ENCODE data around the gene SHF.

GRCh38 chr15:45131510-45131909, 56.3 kb downstream of the SHF start:
- TF ChIP-seq, protein P1, sequence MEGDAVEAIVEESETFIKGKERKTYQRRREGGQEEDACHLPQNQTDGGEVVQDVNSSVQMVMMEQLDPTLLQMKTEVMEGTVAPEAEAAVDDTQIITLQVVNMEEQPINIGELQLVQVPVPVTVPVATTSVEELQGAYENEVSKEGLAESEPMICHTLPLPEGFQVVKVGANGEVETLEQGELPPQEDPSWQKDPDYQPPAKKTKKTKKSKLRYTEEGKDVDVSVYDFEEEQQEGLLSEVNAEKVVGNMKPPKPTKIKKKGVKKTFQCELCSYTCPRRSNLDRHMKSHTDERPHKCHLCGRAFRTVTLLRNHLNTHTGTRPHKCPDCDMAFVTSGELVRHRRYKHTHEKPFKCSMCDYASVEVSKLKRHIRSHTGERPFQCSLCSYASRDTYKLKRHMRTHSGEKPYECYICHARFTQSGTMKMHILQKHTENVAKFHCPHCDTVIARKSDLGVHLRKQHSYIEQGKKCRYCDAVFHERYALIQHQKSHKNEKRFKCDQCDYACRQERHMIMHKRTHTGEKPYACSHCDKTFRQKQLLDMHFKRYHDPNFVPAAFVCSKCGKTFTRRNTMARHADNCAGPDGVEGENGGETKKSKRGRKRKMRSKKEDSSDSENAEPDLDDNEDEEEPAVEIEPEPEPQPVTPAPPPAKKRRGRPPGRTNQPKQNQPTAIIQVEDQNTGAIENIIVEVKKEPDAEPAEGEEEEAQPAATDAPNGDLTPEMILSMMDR (tag by site-specific recombination; IDR thresholded peaks at IDR 0.05): no peak
- TF ChIP-seq ZNF335 (tag by site-specific recombination; conservative IDR thresholded peaks at IDR 0.05) (no peak), ZNF626 (tag by site-specific recombination; IDR thresholded peaks at IDR 0.05) (no peak), ZNF660 (tag by site-specific recombination; IDR thresholded peaks at IDR 0.05) (no peak), ZFP37 (tag by site-specific recombination; IDR thresholded peaks at IDR 0.05) (no peak), ZFP3 (tag by site-specific recombination; IDR thresholded peaks at IDR 0.05; ENCODE audit: low read depth) (no peak), ZBTB7A (tag by site-specific recombination; IDR thresholded peaks at IDR 0.05; ENCODE audit: low read depth) (no peak), ZEB2 (tag by site-specific recombination; IDR thresholded peaks at IDR 0.05) (no peak), ZBTB17 (tag by site-specific recombination; IDR thresholded peaks at IDR 0.05) (no peak), ZNF16 (tag by site-specific recombination; IDR thresholded peaks at IDR 0.05; ENCODE audit: low read depth) (no peak)
